CD4-positive, alpha-beta memory T cell (primary cell): ENCODE measurements around the gene FER1L5. TPM values are rescaled to one million over a fixed set of nuclear protein-coding genes. Genes with fewer than 3 reads are reported as not detected.
A peak's percentile ranks its signal among the peaks of the same experiment; 100 is the strongest.

Experiments used
- CTCF ChIA-PET: fragments of 350-600 bp; sonication (Branson Sonifier 250); formaldehyde crosslinking; loops from one replicate; lab custom pipeline; 2021; ENCODE audit warnings: inconsistent platforms; ENCODE audit not compliant: partially characterized antibody; lab: Charles Lee
- POLR2A ChIA-PET: fragments of 350-600 bp; sonication (Branson Sonifier 250); formaldehyde crosslinking; loops from one replicate; lab custom pipeline; 2021; ENCODE audit not compliant: partially characterized antibody; lab: Charles Lee
- DNase-seq, 5 donors: peaks; one replicate each; pipeline versions ENCODE4 v3.0.0 to v3.0.0-alpha.2; 2020 to 2022; ENCODE audit warnings: mixed read lengths in 1 of 5
- H3K27ac ChIP-seq: one replicate; pipeline ENCODE4 v1.7.0; 2013; ENCODE audit warnings: low read depth, low read length
- H3K27me3 ChIP-seq: 2 replicates; pipeline ENCODE4 v1.7.0; 2013; ENCODE audit warnings: mild to moderate bottlenecking, low read length, moderate library complexity; ENCODE audit not compliant: insufficient read depth
- H3K36me3 ChIP-seq: 2 replicates; pipeline ENCODE4 v1.7.0; 2013; ENCODE audit warnings: mild to moderate bottlenecking, low read length, moderate library complexity; ENCODE audit not compliant: insufficient read depth
- H3K4me1 ChIP-seq: 2 replicates; pipeline ENCODE4 v1.7.0; 2013; ENCODE audit warnings: mild to moderate bottlenecking, low read length, moderate library complexity; ENCODE audit not compliant: insufficient read depth
- H3K4me3 ChIP-seq, 2 donors: one replicate each; pipeline ENCODE4 v1.7.0; 2013; ENCODE audit warnings: low read length in 2 of 2, mild to moderate bottlenecking in 1 of 2
- H3K9me3 ChIP-seq, 2 donors: one replicate each; pipeline ENCODE4 v1.7.0; 2013; ENCODE audit warnings: low read length in 2 of 2, control low read depth in 1 of 2; ENCODE audit not compliant: control insufficient read depth in 1 of 2
- H3K27ac Mint-ChIP-seq, 7 donors: one replicate each; pipeline ENCODE4 v1.8.0; 2020 to 2021; ENCODE audit warnings: mixed read lengths in 7 of 7, mild to moderate bottlenecking in 6 of 7, inconsistent platforms in 3 of 7, moderate library complexity in 3 of 7
- H3K27me3 Mint-ChIP-seq, 2 donors: one replicate each; pipeline ENCODE4 v1.8.0; 2020 to 2021; ENCODE audit warnings: mixed read lengths in 2 of 2
- H3K36me3 Mint-ChIP-seq, 2 donors: one replicate each; pipeline ENCODE4 v1.8.0; 2020 to 2021; ENCODE audit warnings: mixed read lengths in 2 of 2, inconsistent platforms in 1 of 2, mild to moderate bottlenecking in 1 of 2
- H3K4me1 Mint-ChIP-seq, 4 donors: one replicate each; pipeline ENCODE4 v1.8.0; 2020 to 2021; ENCODE audit warnings: mixed read lengths in 4 of 4, mild to moderate bottlenecking in 1 of 4
- H3K4me3 Mint-ChIP-seq, 8 donors: one replicate each; pipeline ENCODE4 v1.8.0; 2020 to 2021; ENCODE audit warnings: mixed read lengths in 8 of 8, mild to moderate bottlenecking in 7 of 8, moderate library complexity in 6 of 8, inconsistent platforms in 3 of 8
- H3K9me3 Mint-ChIP-seq, 8 donors: one replicate each; pipeline ENCODE4 v1.8.0; 2020 to 2021; ENCODE audit warnings: mixed read lengths in 8 of 8, mild to moderate bottlenecking in 5 of 8, inconsistent platforms in 3 of 8, moderate library complexity in 1 of 8
- intact Hi-C: fragments of 100-400 bp; cut with micrococcal nuclease; formaldehyde crosslinking; loops from one replicate; pipeline ENCODE4 v1.15.1; 2023
- polyA plus RNA-seq, 2 donors: library from polyadenylated mRNA; unstranded; fragments of 300-500 nt; fragmentation: Illumina TruSeq; gene quantifications; one replicate each; pipeline ENCODE4 v1.2.3, GENCODE V29; 2021
- total RNA-seq, 2 experiments: library from RNA; stranded (reverse); gene quantifications; one replicate each; pipeline ENCODE4 v1.2.3, GENCODE V29; 2021

Gene FER1L5
- total RNA-seq (not detected), polyA plus RNA-seq (not detected)

GRCh38 chr2:96642564-96643360, at the start of gene FER1L5:
Gene FER1L5, plus strand, starts transcription at chr2:96642764. Its CDS starts 73 bp downstream, at chr2:96642837.
- DNase-seq, result no peak
- POLR2A ChIA-PET, result interaction anchor here (1.0 kb wide), 1 partner anchor 118 kb away, joined by 3 read pairs; the partner anchor contains the start of gene CNNM4
- H3K4me3 ChIP-seq, result no peak within 1 kb of the TSS
- H3K36me3 ChIP-seq, result no peaks in the 10 kb centered on the region
- peaks cover 6% of the 10 kb centered on the region for H3K4me1 ChIP-seq
- H3K4me3 Mint-ChIP-seq, result no peak within 1 kb of the TSS
- H3K9me3 ChIP-seq, result no peaks in the 10 kb centered on the region
- H3K27ac Mint-ChIP-seq, result peak within 1 kb of the TSS in 1 of 7 donors; percentile 70
- H3K36me3 Mint-ChIP-seq, result peaks cover 0 to 3% of the 10 kb centered on the region in 2 donors
- no peak within 1 kb of the TSS for H3K27ac ChIP-seq
- CTCF ChIA-PET, result no interaction called here
- H3K27me3 ChIP-seq, result no peaks in the 10 kb centered on the region
- H3K27me3 Mint-ChIP-seq, result peaks cover 0 to 2% of the 10 kb centered on the region in 2 donors
- H3K9me3 Mint-ChIP-seq, result no peaks in the 10 kb centered on the region
- intact Hi-C loops, result no loop called here
- peaks cover 0 to 2% (median 1%) of the 10 kb centered on the region in 4 donors for H3K4me1 Mint-ChIP-seq

- H3K4me1 Mint-ChIP-seq, result peaks cover 37 to 46% (median 40%) of the 10 kb centered on the region in 4 donors
- ChIA-PET POLR2A (interaction anchor here (0.8 to 2.1 kb wide), 11 partner anchors 13 to 369 kb away, joined by 3 to 12 read pairs (median 4); partner anchors contain the start of genes ARID5A and KANSL3), CTCF (interaction anchor here (0.8 to 1.8 kb wide), 11 partner anchors 8 to 455 kb away, joined by 3 to 7 read pairs (median 3); no protein-coding TSS in a partner anchor)
- H3K27me3 ChIP-seq, result no peaks in the 10 kb centered on the region
- H3K36me3 Mint-ChIP-seq, result peaks cover 33 to 59% of the 10 kb centered on the region in 2 donors
- H3K27ac ChIP-seq, result peak overlapping the region; percentile 10
- DNase-seq, result no peak
- H3K4me3 Mint-ChIP-seq, result peak overlapping the region in 7 of 8 donors; percentile 35 to 79 (median 62)
- peaks cover 40% of the 10 kb centered on the region for H3K4me1 ChIP-seq
- H3K9me3 ChIP-seq, result no peaks in the 10 kb centered on the region
- H3K27ac Mint-ChIP-seq, result peak overlapping the region; percentile 78 to 93 (median 88)
- intact Hi-C loops, result no loop called here
- H3K27me3 Mint-ChIP-seq, result no peaks in the 10 kb centered on the region
- no peaks in the 10 kb centered on the region for H3K9me3 Mint-ChIP-seq
- H3K4me3 ChIP-seq, result no peak overlapping the region
- H3K36me3 ChIP-seq, result peaks cover 16% of the 10 kb centered on the region
Measured at GRCh38 chr2:96594282-96594681, 48.3 kb upstream of the FER1L5 start.

DNA sequence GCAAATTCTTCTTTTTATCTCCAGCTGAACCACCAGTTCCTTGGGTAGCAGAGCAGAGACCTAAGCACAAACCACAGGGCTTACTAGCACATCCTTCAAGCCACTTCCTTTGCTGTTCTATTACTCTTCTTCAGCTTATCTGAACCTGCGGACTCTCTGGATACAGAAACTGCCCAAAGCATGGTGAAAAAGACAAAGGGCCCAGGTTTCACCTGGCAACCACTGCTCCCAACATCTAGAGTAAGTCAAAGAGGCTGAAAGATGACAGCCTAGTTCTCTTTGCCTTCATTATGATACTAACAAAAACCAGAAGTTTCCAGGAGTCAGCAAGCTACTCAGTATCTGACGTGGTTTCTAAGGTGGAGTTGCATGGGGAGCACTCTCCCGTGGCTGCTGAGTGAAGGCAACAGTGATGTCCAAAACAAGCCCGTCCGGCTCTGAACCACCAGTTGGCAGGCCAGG, 47.8 kb upstream of the FER1L5 start:
- no peaks in the 10 kb centered on the region for H3K27me3 ChIP-seq
- Mint-ChIP-seq H3K36me3 (peaks cover 33 to 63% of the 10 kb centered on the region in 2 donors), H3K27me3 (no peaks in the 10 kb centered on the region), H3K4me3 (peak overlapping the region in 7 of 8 donors; percentile 35 to 79 (median 62)), H3K27ac (peak overlapping the region; percentile 78 to 93 (median 88)), H3K9me3 (no peaks in the 10 kb centered on the region), H3K4me1 (peaks cover 35 to 46% (median 39%) of the 10 kb centered on the region in 4 donors)
- H3K4me1 ChIP-seq, result peaks cover 40% of the 10 kb centered on the region
- POLR2A ChIA-PET, result interaction anchor here (0.8 to 2.1 kb wide), 10 partner anchors 23 to 368 kb away, joined by 3 to 12 read pairs (median 4); partner anchors contain the start of genes ARID5A and KANSL3
- peak overlapping the region; percentile 10 for H3K27ac ChIP-seq
- peak in 4 of 5 donors; percentile 42 to 55 (median 50) for DNase-seq
- CTCF ChIA-PET, result interaction anchor here (0.8 to 1.8 kb wide), 10 partner anchors 8 to 456 kb away, joined by 3 to 7 read pairs (median 3); no protein-coding TSS in a partner anchor
- no peak overlapping the region for H3K4me3 ChIP-seq
- H3K9me3 ChIP-seq, result no peaks in the 10 kb centered on the region
- H3K36me3 ChIP-seq, result peaks cover 17% of the 10 kb centered on the region
- intact Hi-C loops, result no loop called here

DNA sequence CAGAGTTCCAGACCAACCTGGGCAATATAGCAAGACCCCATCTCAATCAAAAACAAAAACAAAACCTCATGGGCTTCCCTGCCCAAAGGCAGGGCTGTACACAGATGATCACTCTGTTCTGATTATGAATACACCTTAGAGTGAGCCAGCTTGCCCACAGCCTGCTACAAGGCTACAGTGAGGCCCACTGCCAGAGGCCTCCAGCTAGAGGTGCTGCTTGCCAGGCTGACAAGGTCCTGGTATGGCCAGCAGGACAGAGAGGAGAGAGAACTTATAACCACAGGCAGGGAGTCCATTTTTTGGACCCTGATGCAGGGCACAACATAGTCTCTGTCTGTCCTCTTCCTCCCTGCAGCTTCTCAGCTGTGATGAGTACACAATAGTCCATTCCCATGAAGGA, 46.0 kb upstream of the FER1L5 start:
- H3K9me3 Mint-ChIP-seq, result no peaks in the 10 kb centered on the region
- no peaks in the 10 kb centered on the region for H3K27me3 Mint-ChIP-seq

DNA sequence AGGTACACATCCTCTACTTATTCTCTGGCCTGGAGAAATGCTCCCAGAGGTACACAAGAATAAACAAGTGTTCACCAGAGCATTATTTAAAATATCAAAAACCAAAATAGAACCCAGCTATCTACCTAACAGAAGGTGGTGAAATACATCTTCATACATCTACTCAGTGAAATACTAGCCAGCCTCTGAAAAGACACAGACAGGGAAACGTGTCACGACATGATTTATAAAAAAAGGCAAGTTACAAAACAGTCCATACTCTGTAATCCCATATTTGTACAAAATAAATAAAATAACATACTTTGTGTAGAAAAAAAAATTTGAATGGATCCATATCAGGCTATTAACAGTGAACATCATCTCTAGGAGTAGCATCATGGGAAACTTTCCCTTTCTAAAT, 42.6 kb upstream of the FER1L5 start:
- POLR2A ChIA-PET, result no interaction called here
- peaks cover 54 to 83% of the 10 kb centered on the region in 2 donors for H3K36me3 Mint-ChIP-seq
- H3K27ac Mint-ChIP-seq, result peak overlapping the region in 4 of 7 donors; percentile 9 to 47 (median 26)

More for the DNA sequence above, 46.0 kb upstream of the FER1L5 start:
- no peak for DNase-seq
- ChIA-PET POLR2A (no interaction called here), CTCF (no interaction called here)
- Histone ChIP-seq H3K9me3 (no peaks in the 10 kb centered on the region), H3K27me3 (no peaks in the 10 kb centered on the region), H3K27ac (no peak overlapping the region), H3K4me3 (no peak overlapping the region), H3K4me1 (peaks cover 40% of the 10 kb centered on the region), H3K36me3 (peaks cover 30% of the 10 kb centered on the region)
- Mint-ChIP-seq H3K4me1 (peaks cover 31 to 44% (median 37%) of the 10 kb centered on the region in 4 donors), H3K4me3 (no peak overlapping the region), H3K27ac (peak overlapping the region in 4 of 7 donors; percentile 9 to 75 (median 66)), H3K36me3 (peaks cover 48 to 74% of the 10 kb centered on the region in 2 donors)
- intact Hi-C loops, result no loop called here

GRCh38 chr2:96601382-96602292, 40.9 kb upstream of the FER1L5 start:
- POLR2A ChIA-PET, result no interaction called here

More for the DNA sequence above, 42.6 kb upstream of the FER1L5 start:
- no peak for DNase-seq
- Histone ChIP-seq H3K27me3 (no peaks in the 10 kb centered on the region), H3K36me3 (peaks cover 53% of the 10 kb centered on the region), H3K4me1 (peaks cover 10% of the 10 kb centered on the region), H3K27ac (no peak overlapping the region), H3K9me3 (no peaks in the 10 kb centered on the region), H3K4me3 (no peak overlapping the region)
- Mint-ChIP-seq H3K4me3 (no peak overlapping the region), H3K9me3 (no peaks in the 10 kb centered on the region), H3K4me1 (peaks cover 8 to 20% (median 17%) of the 10 kb centered on the region in 4 donors), H3K27me3 (no peaks in the 10 kb centered on the region)
- intact Hi-C loops, result loop anchor here (5.0 kb wide), 1 partner anchor 202 kb away; no protein-coding TSS in a partner anchor
- CTCF ChIA-PET, result no interaction called here

More at GRCh38 chr2:96601382-96602292, 40.9 kb upstream of the FER1L5 start:
- Mint-ChIP-seq H3K4me1 (peaks cover 0 to 13% (median 9%) of the 10 kb centered on the region in 4 donors), H3K27ac (peak overlapping the region; percentile 50 to 86 (median 60)), H3K4me3 (no peak overlapping the region), H3K36me3 (peaks cover 66 to 90% of the 10 kb centered on the region in 2 donors), H3K27me3 (no peaks in the 10 kb centered on the region), H3K9me3 (no peaks in the 10 kb centered on the region)
- no peaks in the 10 kb centered on the region for H3K4me1 ChIP-seq
- intact Hi-C loops, result loop anchor here (1.0 to 5.0 kb wide), 2 partner anchors 159 to 201 kb away; partner anchors contain the start of gene CNNM4
- CTCF ChIA-PET, result interaction anchor here (0.8 to 1.2 kb wide), 4 partner anchors 160 to 256 kb away, joined by 3 to 4 read pairs (median 4); partner anchors contain the start of gene ANKRD39
- H3K27me3 ChIP-seq, result no peaks in the 10 kb centered on the region
- H3K4me3 ChIP-seq, result no peak overlapping the region
- DNase-seq, result no peak
- H3K27ac ChIP-seq, result no peak overlapping the region
- no peaks in the 10 kb centered on the region for H3K9me3 ChIP-seq
- peaks cover 64% of the 10 kb centered on the region for H3K36me3 ChIP-seq
